ENCODE results near the gene KRT75.

KRT75 gene

DNA sequence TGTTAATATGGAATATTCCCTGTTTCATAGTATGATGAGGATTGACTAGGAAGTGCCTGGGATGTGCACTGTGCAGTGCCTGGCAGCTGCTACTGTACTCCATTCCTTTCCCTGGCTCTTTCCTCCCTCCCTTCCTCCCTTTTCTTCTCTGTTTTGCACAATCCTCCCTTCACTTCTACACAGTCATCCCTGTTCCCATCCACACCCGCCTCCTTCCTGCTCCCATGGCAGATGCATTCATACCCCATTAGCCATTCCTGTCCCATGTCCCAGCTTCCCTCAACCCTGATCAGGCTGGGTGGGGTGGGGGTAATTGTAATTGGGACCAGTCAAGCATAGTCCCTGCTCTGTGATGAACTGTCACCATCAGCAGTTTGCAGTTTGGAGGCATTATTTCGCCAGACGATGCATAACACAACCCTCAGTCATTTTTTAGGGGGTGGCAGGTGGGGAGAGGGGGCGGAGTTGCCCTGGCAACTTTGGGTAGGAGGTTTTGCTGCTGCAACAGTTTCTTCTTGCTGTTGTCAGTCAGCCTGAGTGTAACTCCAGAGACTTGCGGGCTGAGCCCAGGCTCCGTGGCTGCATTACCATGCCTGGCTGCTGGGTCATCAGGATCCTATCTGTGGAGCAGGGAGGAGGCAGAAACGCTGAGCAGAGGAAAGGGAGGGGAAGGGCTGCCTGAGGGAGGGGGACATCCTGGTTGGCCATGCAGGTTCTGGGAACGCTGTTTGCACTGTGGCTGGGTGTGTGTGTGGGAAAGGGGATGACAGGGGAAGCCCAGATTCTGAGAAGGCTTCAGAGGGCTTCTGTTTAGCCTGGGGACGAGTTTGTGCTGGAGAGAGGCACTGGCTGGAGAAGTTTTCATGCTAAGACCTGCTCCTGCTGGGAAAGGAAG lies 44.6 kb downstream of the KRT75 start:
- no peak for DNase-seq

DNA sequence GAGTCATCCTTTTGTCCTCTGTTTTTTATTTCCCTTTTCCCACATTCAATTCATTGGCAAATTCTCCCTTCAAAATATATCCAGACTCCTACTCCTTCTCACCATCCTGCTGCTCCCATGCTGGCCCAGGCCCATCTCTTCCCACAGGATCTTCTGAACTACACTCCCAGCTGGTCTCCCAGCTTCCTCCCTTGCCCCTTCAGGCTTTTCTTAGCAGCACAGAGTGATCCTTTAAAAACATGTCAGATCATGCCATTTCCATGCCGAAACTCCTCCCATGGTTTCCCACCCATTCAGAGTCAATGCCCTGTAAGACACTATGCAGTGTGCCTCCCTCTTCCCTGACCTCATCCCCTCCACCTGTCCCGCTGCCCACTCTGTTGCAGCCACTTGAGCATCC lies 46.3 kb downstream of the KRT75 start:
- DNase-seq, result no peak

- DNase-seq, result no peak
Measured at GRCh38 chr12:52385226-52385702, 48.9 kb downstream of the KRT75 start, which contains the start of gene KRT84. Gene KRT84 (minus strand): TSS chr12:52385652. CDS start chr12:52385585, 67 bp downstream.

- no peak for DNase-seq
Measured at GRCh38 chr12:52383331-52383730, 50.8 kb downstream of the KRT75 start.

DNA sequence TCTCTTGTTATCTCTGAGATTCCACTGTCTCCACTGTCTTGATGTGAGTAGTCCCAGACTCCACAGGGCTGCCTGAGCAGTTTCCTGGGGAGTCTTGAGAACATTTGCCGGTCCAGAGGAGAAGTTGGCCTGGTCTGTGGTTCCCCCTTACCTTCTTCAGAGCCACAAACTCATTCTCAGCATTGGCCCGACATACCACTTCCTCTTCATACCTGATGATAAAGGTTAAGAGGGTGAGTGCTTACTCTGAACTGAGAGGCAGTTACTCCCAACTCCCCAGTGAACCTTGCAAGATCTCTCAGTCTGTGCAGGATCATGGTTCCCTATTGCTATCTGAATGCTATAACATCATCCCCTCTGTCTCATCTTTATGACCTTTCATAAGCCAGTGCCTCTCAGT lies 51.3 kb downstream of the KRT75 start:
- no peak for DNase-seq

DNA sequence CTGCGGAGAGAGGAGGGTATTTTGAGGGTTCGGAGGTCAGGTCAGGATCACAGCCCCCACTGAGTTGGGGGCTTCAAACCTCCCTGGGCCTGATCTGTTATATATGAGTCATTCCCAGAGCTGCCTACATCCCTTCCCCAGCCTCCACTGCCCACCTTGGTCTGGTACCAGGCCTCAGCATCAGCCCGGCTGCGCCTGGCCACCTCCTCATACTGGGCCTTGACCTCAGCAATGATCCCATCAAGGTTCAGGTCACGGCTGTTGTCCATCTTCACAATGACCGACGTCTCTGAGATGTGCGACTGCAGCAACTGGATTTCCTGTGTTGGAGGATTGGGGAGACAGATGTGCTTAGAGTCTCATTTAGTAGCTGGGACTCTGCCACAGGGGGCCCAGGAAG lies 53.0 kb downstream of the KRT75 start:
- no peak for DNase-seq

GRCh38 chr12:52380271-52380694 lies 53.9 kb downstream of the KRT75 start:
- no peak for DNase-seq

DNA sequence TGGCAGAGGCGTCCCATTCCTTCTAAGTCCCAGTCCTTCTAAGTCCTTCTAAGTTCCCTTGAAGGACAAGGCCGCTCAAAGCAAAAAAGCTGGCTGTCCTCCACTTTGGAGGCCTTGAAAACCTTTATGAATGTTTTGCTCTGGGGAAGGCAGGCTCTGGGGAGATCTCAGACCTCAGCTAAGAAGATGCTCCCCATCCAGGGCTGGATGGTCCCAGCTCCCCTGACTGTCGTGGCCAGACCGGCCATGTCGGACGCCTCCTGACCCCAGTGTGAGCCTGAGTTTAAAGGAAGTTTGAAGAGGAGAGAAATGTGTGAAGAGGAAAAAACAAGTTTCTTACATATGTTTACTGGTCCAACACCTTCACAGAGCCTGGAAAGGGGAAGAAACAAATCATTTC lies 54.6 kb downstream of the KRT75 start:
- no peak for DNase-seq

DNA sequence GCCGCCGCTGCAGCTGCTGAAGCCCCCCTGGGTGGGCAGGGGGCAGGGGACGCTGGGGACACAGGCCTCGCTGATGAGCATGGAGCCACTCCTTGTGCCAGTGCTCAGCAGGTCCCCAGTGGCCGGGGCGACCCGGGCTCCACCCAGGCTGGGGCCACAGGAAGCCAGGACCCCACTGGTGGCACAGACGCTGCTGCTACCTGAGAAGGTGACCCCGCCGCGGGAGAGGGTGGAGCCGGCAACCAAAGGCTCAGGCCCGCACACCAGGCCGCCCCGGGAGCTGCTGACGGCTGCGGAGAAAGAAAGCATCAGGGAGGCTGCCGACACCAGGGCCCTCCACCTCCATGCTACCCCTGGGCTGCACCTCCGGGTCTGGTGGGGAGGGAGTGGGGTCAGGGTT lies 56.1 kb downstream of the KRT75 start:
- no peak for DNase-seq

DNA sequence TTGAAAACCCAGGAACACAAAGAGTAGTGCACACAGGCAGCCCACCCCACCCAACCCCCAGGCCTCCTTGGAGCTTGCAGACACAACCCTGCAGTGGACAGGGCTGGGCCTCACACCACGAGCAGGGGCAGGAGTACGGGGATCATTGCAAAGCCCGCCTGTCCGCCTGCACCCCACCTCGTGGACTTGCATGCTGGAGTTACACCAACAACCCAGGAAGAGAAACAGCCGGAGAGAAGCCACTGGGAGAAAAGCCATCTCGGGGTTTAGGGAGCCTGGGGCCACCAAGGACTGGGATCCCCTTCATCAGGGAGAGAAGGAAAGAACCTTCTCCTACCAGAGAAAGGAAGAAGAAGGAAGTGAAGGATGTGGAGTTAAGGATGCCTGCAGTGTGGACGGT lies 56.9 kb downstream of the KRT75 start:
- no peak for DNase-seq
